ENCODE measurements around the gene NPHS1. TPM values are rescaled to one million over a fixed set of nuclear protein-coding genes. Genes with fewer than 3 reads are reported as not detected.

Gene NPHS1
- total RNA-seq, 3 donors from 2014 or later (not counting 1 experiment from before 2014, with no cell fraction given), result 0.93 TPM; not detected in 2

DNA sequence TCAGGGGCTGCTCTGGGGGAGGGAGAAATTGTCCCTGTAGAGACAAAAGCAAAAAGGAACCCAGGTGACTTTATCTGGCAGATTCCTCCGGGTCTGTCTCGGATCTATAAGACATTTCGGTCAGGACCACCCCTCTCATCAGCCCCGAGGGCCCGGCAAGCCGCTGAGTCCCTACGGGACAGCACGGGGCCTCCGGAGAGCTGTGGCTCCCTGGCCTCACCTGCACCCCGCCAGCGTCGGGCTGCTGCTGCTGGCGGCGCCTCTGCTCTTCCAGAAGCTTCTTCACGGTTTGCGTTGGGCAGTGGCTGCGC, 46.1 kb upstream of the NPHS1 start:
- WGBS (ENCODE audit: insufficient coverage), result 10% methylated on average over 17 of the region's 17 CpGs
- intact Hi-C loops (cut with micrococcal nuclease), result no loop called here

DNA sequence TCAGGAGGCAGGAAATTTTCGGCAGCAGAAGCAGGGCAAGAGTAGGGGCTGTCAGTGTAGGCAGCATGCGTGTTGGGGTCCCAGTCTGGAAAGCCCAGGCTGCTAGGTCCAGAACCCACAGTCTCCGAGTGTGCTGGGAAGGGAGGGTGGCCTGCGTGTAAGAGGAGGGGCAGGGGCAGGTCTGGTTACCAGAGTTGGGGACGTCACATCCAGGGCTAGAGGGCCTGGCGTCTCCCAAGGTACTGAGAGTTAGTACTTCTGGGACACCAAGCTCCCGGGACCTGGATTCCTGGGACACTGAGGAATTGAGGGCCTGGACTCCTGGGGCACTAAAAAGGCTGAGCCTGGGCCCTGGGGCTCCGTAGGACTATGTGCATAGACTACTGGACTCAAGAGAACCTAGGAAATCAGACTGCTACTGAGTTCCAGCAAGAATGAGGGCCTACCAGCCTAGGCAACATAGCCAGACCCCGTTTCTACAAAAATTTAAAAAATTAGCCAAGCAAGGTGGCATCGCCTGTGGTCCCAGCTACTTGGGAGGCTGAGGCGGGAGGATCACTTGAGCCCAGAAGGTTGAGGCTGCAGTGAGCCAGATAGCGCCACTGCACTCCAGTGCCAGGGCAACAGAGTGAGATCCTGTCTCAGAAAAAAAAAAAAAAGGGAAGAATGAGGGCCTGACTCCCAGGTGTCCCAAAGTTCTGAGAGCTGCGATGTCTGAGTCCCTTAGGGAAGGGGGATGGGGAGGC, 45.6 kb upstream of the NPHS1 start:
- Histone ChIP-seq H3K4me1 (ENCODE audit: control insufficient read depth, insufficient read depth, low read length) (peaks cover 56% of the 10 kb centered on the region), H3K27me3 (ENCODE audit: control insufficient read depth, insufficient read depth, low read length) (no peaks in the 10 kb centered on the region), H3K36me3 (ENCODE audit: control insufficient read depth, insufficient read depth, low read length) (peaks cover 39% of the 10 kb centered on the region), H3K27ac (ENCODE audit: low read length) (peak overlapping the region; percentile 97), H3K9me3 (ENCODE audit: control insufficient read depth, insufficient read depth, low read length) (no peaks in the 10 kb centered on the region), H3K4me3 (ENCODE audit: low read length) (peak overlapping the region; percentile 74)
- WGBS (ENCODE audit: insufficient coverage), result 90% methylated on average over 13 of the region's 13 CpGs
- intact Hi-C loops (cut with micrococcal nuclease), result no loop called here
- TF ChIP-seq, protein P1, sequence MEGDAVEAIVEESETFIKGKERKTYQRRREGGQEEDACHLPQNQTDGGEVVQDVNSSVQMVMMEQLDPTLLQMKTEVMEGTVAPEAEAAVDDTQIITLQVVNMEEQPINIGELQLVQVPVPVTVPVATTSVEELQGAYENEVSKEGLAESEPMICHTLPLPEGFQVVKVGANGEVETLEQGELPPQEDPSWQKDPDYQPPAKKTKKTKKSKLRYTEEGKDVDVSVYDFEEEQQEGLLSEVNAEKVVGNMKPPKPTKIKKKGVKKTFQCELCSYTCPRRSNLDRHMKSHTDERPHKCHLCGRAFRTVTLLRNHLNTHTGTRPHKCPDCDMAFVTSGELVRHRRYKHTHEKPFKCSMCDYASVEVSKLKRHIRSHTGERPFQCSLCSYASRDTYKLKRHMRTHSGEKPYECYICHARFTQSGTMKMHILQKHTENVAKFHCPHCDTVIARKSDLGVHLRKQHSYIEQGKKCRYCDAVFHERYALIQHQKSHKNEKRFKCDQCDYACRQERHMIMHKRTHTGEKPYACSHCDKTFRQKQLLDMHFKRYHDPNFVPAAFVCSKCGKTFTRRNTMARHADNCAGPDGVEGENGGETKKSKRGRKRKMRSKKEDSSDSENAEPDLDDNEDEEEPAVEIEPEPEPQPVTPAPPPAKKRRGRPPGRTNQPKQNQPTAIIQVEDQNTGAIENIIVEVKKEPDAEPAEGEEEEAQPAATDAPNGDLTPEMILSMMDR (IDR thresholded peaks at IDR 0.05), result no peak
- peak overlapping the region; percentile 90 to 97 for H3K27ac Mint-ChIP-seq
- H3K36me3 Mint-ChIP-seq, result peaks cover 1% of the 10 kb centered on the region
- ATAC-seq, result no peak
- no peaks in the 10 kb centered on the region for H3K27me3 Mint-ChIP-seq (ENCODE audit: low read depth in 2 of 2)
- no peaks in the 10 kb centered on the region for H3K9me3 Mint-ChIP-seq
- H3K4me1 Mint-ChIP-seq, result peaks cover 25 to 56% of the 10 kb centered on the region in 2 donors
- no peak for DNase-seq
- H3K4me3 Mint-ChIP-seq, result peak overlapping the region; percentile 92

More for the DNA sequence above, 46.1 kb upstream of the NPHS1 start:
- peak overlapping the region; percentile 90 to 97 for H3K27ac Mint-ChIP-seq
- Histone ChIP-seq H3K9me3 (ENCODE audit: control insufficient read depth, insufficient read depth, low read length) (no peaks in the 10 kb centered on the region), H3K4me3 (ENCODE audit: low read length) (peak overlapping the region; percentile 74), H3K4me1 (ENCODE audit: control insufficient read depth, insufficient read depth, low read length) (peaks cover 62% of the 10 kb centered on the region), H3K27me3 (ENCODE audit: control insufficient read depth, insufficient read depth, low read length) (no peaks in the 10 kb centered on the region), H3K36me3 (ENCODE audit: control insufficient read depth, insufficient read depth, low read length) (peaks cover 34% of the 10 kb centered on the region), H3K27ac (ENCODE audit: low read length) (peak overlapping the region; percentile 97)
- H3K9me3 Mint-ChIP-seq, result no peaks in the 10 kb centered on the region
- no peaks in the 10 kb centered on the region for H3K27me3 Mint-ChIP-seq (ENCODE audit: low read depth in 2 of 2)
- peak overlapping the region; percentile 92 for H3K4me3 Mint-ChIP-seq
- peaks cover 31 to 62% of the 10 kb centered on the region in 2 donors for H3K4me1 Mint-ChIP-seq
- no peak for ATAC-seq
- TF ChIP-seq, protein P1 (IDR thresholded peaks at IDR 0.05), result no peak
- no peak for DNase-seq
- no peaks in the 10 kb centered on the region for H3K36me3 Mint-ChIP-seq

DNA sequence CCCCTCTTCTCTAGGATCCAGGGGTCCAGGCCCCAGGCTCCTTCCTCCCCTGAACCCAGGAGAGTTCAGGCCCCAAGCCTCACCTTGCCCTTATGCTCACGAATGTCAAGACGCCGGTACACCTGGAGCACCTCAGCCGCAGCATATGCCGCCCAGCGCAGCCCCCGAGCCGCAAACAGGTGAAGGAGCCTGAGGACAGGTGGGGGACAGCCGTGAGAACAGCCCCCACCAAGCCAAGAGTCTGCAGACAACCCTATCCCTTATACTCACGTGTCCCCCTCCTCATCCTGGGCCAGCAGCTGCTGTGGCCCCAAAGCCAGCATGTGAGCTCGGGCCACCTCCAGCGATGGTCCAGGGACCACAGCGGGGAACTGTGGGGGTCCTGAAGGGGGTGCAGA, 44.3 kb upstream of the NPHS1 start:
- TF ChIP-seq, protein P1 (IDR thresholded peaks at IDR 0.05), result no peak
- peaks cover 7% of the 10 kb centered on the region for H3K36me3 Mint-ChIP-seq
- peaks cover 19 to 44% of the 10 kb centered on the region in 2 donors for H3K4me1 Mint-ChIP-seq
- no peak for ATAC-seq
- H3K4me1 ChIP-seq (ENCODE audit: control insufficient read depth, insufficient read depth, low read length), result peaks cover 44% of the 10 kb centered on the region
- H3K36me3 ChIP-seq (ENCODE audit: control insufficient read depth, insufficient read depth, low read length), result peaks cover 48% of the 10 kb centered on the region
- 93% methylated on average over 13 of the region's 13 CpGs for WGBS (ENCODE audit: insufficient coverage)
- H3K27me3 ChIP-seq (ENCODE audit: control insufficient read depth, insufficient read depth, low read length), result no peaks in the 10 kb centered on the region
- no peak for DNase-seq
- no peak overlapping the region for H3K4me3 Mint-ChIP-seq
- H3K4me3 ChIP-seq (ENCODE audit: low read length), result no peak overlapping the region
- no peaks in the 10 kb centered on the region for H3K9me3 ChIP-seq (ENCODE audit: control insufficient read depth, insufficient read depth, low read length)
- no peak overlapping the region for H3K27ac ChIP-seq (ENCODE audit: low read length)
- H3K27ac Mint-ChIP-seq, result peak overlapping the region in 1 of 2 donors; percentile 31
- intact Hi-C loops (cut with micrococcal nuclease), result no loop called here
- no peaks in the 10 kb centered on the region for H3K27me3 Mint-ChIP-seq (ENCODE audit: low read depth in 2 of 2)
- H3K9me3 Mint-ChIP-seq, result no peaks in the 10 kb centered on the region
